Skin epidermis (tissue), 12 donors: ENCODE results near the gene CCBE1.
"Not testable (repeated sequence)": the region's sequence is repeated elsewhere in the genome, so short reads cannot be mapped to it uniquely, and the experiment has no call there.

Experiments
- H3K27ac ChIP-seq, 21 experiments: fragments of 200-600 bp; sonication (generic) in 11 of 21; one replicate each; pipeline ENCODE4 v1.5.0; 2020; ENCODE audit warnings: mild to moderate bottlenecking in 3 of 21, inconsistent platforms in 2 of 21, moderate library complexity in 2 of 21
- H3K4me3 ChIP-seq, 7 experiments: fragments of 200-600 bp; sonication (generic) in 2 of 7; one replicate each; pipeline ENCODE4 v1.5.0; 2020; ENCODE audit warnings: inconsistent platforms in 2 of 7, mild to moderate bottlenecking in 2 of 7, moderate library complexity in 1 of 7

The CCBE1 gene

DNA sequence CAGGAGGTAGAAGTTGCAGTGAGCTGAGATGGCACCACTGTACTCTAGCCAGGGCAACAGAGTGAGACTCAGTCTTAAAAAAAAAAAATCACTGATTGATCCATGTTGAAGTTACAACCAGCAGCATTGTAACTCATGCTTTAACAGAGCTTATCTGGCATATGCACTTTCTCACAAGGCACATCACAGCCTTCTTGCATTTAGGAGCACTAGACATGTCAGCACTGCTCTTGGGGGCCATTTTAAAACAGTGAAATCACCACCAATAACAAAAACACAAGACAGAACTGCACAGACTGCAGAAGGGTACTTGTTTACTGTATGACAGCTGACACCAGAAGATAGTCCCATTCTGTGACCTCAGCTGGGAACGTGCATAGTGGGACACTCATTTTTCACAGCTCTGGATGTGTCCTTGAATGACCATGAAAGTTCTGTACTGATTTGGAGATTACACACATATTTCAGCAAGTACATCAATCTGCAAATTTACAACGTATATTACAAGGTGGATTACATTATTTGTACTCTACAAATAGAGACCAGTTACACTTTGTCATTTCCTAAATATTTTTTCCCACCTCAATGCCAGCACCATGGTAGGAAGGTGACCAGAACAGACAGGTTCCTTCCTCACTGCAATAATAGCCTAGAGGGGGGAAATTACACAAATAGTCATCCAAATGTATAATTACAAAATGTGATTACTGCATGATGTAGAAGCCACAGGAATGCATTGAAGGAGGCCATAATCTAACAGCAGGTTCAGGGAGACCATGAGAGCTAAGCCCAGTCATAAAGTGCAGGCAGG lies 35.1 kb downstream of the CCBE1 start:
- Histone ChIP-seq H3K4me3 (no peak overlapping the region), H3K27ac (no peak overlapping the region)

DNA sequence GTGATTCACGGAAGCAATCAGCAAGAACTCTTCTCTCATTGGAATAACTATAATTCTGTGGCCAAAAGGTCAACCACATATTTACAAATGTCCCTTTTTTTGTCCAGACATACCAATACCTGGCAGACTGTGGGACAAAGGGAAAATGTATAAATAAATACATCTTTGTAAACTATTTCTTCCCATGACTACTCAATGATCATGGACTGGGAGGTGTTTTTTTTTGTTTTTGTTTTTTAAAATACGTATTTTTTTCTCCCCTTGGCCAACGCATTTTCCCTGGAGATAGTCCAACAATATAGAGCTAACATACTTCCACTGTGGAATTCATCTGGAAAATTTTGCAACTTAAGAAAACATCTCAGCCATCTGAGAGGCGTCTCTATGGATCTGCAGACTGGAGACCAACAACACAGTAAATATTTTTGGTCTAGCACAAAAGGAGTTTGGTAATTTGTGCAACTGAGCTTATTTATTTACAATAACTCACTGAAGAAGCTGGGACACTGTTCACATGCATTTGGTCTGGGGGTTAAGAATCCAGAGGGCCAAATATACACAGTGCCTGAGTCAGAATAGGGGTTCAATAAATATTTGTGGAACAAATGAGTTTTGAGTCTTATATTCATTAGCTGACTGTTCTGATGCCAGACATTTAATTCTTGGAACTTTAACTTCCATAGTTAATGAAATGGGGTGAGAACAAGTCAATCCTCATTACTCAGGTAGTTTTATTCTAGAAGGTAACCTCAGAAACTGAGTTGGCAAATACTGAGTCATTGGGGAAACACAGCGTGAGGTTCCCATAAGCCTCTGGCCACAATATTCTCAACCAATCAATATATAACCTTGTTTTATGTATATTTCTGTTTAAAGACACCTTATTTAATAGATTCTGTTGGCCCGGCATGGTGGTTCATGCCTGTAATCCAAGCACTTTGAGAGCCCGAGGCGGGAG lies 36.2 kb downstream of the CCBE1 start:
- H3K4me3 ChIP-seq: no peak overlapping the region
- H3K27ac ChIP-seq: no peak overlapping the region

DNA sequence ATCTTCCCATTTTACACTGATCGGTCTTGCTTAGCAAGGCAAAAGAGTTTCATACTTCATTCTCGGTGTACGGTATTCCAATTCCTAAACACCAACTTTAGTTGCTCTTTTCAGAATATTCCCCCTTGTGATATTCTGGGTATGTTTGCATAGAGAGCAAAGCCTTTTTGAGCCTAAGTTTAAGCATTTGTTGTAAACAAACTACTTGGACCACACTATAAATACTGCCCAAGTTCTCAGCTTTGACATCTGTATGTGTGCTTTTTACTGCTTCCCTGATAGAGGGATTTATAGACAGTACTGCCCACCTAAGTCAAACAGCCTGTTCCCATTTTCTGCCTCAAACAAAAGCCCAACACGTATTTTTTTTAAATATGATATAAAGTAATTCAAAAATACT lies 36.9 kb downstream of the CCBE1 start:
- Histone ChIP-seq H3K27ac (peak overlapping the region in 2 of 21 experiments; percentile 31 to 77), H3K4me3 (no peak overlapping the region)

DNA sequence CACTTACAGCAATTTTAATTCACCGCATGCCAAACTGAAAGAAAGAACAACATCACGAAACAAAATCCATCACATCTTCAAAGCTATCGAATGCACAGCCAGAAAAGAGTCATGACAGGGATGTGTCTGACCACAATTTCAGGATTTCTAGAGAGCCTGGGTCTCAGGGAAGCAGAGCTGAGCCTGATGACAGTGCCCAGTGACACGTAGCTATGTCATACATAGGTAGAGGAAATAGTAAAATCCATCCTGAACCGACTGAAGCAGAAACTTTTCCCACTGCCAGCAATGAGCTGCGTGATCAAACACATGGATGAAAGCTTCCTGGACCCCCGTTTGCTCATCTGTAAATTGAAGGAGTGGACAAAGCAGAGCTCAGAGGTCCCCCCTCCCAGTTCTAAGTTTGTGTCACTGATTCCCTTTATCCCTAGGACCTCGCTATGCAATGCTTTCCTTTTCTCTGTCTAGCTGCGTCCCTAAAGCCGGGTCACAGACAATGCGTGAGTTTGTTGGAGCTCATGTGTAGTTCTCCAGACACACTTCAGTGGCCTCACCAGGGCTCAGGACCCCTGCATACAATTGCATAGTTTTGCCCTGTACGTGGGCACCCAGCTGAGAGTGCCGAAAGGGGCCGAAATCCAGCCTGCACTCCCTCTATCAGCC lies 37.6 kb downstream of the CCBE1 start:
- Histone ChIP-seq H3K4me3 (no peak overlapping the region), H3K27ac (peak overlapping the region in 4 of 21 experiments; percentile 28 to 77 (median 41))

DNA sequence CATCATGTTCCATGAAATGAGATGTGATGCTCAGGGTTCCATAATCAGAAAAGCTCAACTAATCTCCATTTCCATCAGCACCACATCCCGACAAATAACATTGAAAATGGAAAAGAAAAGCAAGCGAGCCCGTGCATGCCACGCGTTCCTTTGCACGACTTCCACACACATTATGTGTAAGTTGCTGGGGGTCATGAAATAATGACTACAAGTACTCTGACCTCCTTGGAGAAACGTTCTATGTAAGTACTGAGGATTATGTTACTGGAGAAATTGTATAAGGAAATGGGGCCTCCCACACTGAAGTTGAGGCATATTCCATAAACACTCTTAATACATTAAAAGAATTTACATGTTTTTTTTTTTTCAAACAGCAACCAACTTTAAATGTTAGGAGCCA lies 38.3 kb downstream of the CCBE1 start:
- Histone ChIP-seq H3K27ac (no peak overlapping the region), H3K4me3 (no peak overlapping the region)

DNA sequence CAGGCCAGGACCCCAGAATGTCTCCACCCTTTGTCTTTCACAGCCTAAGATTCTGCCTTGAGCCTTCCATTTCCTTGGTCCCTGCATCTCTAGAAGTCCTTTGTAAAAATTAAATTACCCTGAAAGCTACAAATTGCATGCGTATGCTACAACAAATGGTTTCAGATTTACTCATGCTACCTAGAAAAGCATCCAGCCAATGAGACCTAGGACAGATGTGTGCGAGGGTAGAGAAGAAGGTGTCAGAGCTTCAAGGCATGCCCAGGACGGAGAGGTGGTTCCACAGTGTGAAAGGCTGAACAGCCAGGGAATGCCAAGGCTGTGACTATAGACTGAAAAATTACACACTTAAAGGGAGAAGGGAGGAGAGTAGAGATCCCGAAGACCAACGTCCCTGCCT lies 40.2 kb downstream of the CCBE1 start:
- Histone ChIP-seq H3K27ac (no peak overlapping the region), H3K4me3 (no peak overlapping the region)

DNA sequence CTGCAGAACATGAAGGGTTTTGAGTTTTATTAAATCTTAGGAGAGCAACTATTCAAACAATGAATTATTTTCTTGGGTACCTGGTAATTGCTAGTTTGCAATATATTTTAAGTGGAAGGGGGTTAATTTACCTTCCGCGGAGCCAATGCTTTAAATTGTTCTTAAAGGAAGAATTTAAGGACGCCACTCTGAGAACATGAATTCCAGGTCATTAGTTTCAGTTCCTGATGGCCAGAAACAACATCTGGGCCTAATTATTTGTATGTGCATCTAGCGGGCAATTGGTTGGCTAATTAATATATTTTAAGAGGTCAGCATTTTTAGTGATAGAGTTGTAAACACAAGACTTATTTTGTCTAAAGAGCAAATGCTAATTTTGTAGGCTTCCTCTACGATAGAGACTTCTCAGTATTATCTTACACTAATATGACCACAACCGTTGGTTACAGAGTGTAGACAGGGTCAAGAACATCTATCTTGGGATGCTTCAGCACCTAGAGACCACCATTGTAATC lies 40.8 kb downstream of the CCBE1 start:
- no peak overlapping the region for H3K4me3 ChIP-seq
- no peak overlapping the region for H3K27ac ChIP-seq

DNA sequence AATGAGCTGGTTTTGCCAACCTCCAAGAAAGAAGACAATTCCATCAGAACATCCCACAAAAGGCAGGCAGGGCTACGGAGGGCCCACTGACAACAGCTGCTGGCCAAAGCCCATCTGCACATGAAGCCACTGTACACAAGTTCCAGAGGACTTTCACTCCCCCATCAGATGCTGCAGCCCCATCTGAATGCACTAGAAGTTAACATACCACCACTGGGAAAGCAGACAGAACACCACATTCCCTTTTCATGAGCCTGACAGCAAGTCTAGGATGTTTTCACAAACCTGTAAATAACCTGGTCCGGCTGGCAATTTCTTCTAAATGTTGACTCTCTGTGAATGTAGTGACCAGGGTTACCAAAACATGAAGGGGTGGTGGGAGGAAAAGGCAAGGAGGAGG lies 41.5 kb downstream of the CCBE1 start:
- no peak overlapping the region for H3K27ac ChIP-seq

DNA sequence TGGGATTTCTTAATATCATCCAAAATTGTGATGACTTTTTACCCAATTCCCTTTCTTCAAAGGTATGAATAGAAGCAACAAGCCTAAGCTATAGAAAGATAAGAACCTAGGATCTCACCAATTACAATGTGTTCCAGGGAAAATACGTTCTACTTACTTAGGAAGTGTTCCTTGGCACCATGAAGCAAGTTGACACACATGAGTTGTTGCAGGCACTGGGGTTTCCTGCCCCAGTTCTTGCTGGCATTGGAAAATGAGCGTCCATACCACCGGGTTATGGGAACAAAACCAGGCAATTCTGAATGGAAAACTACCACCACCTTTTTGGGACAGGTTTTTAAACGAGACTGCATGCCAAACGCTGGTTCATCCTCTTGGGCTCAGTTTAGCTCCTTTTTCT lies 46.2 kb downstream of the CCBE1 start:
- no peak overlapping the region for H3K4me3 ChIP-seq
- H3K27ac ChIP-seq: no peak overlapping the region

More for the DNA sequence above, 41.5 kb downstream of the CCBE1 start:
- no peak overlapping the region for H3K4me3 ChIP-seq

DNA sequence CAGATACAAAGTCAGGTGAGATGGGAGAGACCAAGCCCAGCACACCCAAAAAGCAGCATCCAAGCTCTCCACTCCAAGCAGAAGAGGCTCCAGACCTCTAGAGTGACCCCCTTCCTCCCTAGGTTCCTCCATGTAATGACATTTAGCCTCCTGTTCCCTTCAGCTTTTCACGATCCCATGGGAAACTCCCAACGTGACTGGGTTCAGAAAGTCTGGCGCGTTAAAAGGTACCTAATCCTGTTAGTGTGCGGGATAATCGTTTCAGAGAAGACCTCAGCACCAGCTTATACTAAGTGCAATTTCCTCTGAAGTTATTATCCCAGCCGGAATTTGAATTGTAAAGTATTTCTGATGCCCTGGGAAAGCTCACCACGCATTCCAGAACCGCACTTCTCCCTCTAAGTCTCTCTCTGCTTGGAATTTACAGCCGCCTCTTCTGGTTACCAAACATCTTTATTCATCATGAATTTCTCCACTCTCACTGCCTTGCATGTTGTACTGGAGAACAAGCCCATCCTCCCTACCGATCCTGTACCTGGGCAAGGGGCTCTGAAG lies 46.9 kb downstream of the CCBE1 start:
- H3K27ac ChIP-seq: no peak overlapping the region

DNA sequence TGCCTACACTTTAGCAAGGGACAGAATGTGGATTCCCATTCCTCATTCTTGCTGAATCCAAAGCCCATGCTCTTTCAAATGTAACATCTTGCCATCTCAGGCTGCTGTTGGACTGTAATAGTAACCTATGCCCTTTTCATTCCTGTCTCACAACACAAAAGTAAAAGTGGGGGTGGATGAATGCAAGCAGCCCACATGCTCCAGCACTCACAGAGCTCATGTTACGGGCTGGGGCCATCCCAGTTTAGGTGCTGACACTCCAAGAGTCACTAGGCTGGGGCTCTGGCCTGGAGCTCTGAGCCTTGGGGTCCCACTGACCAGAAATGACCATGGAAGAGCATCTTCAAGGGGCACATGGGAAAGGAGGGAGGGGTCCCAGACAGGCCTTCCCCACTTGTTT lies 47.6 kb downstream of the CCBE1 start:
- no peak overlapping the region for H3K27ac ChIP-seq
- no peak overlapping the region for H3K4me3 ChIP-seq

More for the DNA sequence above, 46.9 kb downstream of the CCBE1 start:
- H3K4me3 ChIP-seq: no peak overlapping the region

DNA sequence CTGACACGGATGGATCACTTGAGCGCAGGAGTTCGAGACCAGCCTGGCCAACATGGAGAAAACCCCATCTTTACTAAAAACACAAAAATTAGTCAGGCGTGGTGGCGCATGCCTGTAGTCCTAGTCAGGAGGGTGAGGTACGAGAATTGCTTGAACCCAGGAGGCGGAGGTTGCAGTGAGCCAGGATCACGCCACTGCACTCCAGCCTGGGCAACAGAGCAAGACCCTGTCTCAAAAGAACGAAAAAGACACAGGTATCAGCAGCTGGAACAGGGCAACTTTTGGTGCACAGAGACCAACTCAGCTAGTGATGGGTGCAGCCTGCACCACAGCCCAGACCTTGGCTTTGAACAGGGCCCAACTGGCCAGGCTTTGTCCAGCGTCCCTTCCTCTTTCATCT lies 48.8 kb downstream of the CCBE1 start:
- not testable (repeated sequence) for H3K27ac ChIP-seq, H3K4me3 ChIP-seq

DNA sequence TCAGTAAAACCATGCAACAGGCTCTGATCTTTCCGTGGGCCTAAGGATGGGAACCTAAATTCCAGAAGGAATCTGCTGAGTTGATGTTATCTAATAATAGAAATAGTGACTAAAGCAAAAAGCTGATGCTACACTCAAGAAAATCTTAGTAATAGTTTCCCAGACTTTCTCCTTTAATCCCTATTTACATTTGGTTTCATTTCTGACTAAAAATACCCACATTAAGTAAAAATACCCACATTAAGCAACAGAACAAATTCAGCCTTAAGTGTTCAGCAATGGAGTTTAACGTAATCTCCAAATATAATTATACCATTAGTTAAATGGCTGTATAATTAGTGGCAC lies 50.3 kb downstream of the CCBE1 start:
- Histone ChIP-seq H3K4me3 (no peak overlapping the region), H3K27ac (peak overlapping the region in 1 of 21 experiments; percentile 65)

DNA sequence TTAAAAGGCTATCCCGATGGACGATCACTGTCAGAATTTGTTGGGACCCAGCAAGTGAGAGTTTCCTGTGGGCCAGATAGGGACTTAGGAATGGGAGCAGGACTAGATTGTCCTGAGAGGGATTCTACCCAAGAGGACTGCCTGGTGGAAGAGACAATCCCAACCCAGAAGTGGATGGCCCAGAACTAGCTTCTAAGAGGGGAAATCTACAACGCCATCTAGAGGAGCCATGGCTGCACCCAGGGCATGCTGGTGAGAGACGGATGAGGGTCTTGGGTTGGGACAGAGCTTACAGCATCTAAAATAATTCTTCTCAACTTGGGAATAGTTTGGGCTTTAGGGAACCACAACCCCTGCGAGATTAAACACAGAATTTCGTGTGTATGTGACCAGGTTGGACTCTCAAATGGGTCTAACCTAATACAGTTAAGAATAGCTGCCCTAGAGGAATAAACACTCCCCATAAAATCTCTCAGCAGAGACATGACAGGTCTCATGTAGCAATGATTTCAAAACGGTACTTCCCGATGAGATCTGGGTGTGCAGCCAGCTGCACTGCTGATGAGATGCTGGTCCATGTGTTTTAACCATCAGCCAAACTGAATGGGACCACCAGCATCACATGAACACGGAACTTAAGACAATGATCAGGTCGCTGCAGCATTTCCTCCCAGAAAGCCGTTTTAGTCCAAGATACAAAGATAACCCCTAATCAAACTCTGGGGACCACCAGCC lies 50.8 kb downstream of the CCBE1 start:
- Histone ChIP-seq H3K27ac (peak overlapping the region in 1 of 21 experiments; percentile 65), H3K4me3 (no peak overlapping the region)

DNA sequence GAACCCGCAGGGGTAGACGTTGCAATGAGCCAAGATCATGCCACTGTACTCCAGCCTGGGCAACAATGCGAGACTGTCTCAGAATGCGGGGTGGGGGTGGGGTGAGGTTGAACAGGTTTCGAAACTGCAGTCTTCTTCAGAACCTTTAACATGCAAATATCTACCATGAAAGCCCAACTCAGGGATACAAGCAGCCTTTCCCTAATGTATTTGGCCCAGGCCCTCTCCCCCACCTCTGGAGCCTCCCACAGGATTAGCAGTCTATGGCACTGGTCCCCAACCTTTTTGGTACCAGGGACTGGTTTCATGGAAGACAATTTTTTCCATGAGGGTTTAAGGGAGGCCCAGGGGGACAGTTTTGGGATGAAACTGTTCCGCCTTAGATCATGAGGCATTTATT lies 53.5 kb downstream of the CCBE1 start:
- Histone ChIP-seq H3K27ac (no peak overlapping the region), H3K4me3 (no peak overlapping the region)

DNA sequence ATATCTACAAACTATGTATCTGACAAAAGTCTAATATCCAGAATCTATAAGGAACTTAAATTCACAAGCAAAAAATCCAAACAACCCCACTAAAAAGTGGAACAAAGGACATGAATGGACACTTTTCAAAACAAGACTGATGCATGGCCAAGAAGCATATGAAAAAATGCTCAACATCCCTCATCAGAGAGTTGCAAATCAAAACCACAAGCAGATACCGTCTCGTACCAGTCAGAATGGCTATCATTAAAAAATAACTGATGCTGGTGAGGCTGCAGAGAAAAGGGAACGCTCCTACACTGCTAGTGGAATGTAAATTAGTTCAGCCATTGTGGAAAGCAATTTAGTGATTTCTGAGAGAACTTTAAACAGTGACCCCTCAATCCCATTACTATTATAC lies 56.5 kb downstream of the CCBE1 start:
- Histone ChIP-seq H3K4me3 (no peak overlapping the region), H3K27ac (no peak overlapping the region)

DNA sequence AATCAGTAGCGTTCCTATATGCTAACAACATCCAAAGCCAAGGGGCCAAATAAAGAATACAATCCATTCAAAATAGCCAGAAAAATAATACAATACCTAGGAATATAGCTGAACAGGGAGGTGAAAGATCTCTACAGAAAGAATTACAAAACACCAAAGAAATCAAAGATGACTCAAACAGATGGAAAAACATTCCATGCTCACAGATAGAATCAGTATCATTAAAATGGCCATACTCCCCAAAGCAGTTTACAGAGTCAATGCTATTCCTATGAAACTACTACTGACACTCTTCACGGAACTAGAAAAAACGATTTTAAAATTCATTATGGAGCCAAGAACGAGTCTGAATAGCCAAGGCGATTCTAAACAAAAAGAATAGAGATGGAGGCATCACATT lies 57.4 kb downstream of the CCBE1 start:
- no peak overlapping the region for H3K27ac ChIP-seq
- H3K4me3 ChIP-seq: no peak overlapping the region

DNA sequence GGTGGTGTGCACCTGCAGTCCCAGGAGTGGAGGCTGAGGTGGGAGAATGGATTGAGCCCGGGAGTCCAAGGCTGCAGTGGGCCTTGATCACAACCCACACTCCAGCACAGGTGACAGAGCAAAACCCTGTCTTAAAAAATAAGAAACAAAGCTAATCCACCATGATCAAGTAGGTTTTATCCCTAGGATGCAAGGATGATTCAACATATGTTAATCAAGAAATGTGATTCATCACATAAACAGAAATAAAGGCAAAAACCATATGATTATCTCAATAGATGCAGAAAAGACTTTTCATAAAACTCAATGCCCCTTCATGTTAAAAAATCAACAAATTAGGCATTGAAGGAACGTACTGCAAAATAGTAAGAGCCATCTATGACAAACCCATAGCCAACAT lies 58.1 kb downstream of the CCBE1 start:
- Histone ChIP-seq H3K4me3 (no peak overlapping the region), H3K27ac (no peak overlapping the region)

DNA sequence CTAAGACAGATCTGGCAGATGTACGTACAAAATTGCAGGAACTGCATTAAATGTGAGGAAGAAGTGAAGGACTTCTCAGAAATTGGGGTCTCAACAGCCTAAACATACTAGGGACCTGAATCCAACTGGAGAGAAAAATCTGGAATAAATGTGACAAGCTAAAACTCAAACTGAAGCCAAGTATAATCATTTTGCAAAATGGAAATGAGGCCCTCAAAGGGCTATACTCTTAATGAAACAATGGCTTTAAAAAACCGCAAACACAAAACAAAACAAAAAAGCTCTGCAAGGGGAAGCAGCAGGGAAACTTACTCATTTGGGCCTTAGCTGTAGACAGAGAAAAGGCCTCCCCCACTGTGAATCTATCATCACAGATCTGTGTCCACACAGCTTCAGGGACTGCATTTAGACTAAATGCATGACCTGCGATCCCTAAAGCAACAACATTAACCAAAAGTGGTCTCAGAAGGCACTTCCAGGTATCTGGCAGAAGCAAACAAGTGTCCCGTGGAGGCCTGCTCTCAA lies 63.2 kb downstream of the CCBE1 start:
- no peak overlapping the region for H3K4me3 ChIP-seq
- H3K27ac ChIP-seq: no peak overlapping the region
